ENCODE measurements around the gene TBC1D16. TPM values are rescaled to one million over a fixed set of nuclear protein-coding genes. Genes with fewer than 3 reads are reported as not detected.

The TBC1D16 gene
- total RNA-seq, 1 donor from 2014 or later = 55.6 TPM

GRCh38 chr17:79931817-79932309, 103.8 kb downstream of the TBC1D16 start:
- no peak for DNase-seq (ENCODE audit: low spot score in 2 of 2)
- peaks cover 5 to 6% of the 10 kb centered on the region in 2 donors for H3K4me1 ChIP-seq
- H3K27ac ChIP-seq = no peak overlapping the region

DNA sequence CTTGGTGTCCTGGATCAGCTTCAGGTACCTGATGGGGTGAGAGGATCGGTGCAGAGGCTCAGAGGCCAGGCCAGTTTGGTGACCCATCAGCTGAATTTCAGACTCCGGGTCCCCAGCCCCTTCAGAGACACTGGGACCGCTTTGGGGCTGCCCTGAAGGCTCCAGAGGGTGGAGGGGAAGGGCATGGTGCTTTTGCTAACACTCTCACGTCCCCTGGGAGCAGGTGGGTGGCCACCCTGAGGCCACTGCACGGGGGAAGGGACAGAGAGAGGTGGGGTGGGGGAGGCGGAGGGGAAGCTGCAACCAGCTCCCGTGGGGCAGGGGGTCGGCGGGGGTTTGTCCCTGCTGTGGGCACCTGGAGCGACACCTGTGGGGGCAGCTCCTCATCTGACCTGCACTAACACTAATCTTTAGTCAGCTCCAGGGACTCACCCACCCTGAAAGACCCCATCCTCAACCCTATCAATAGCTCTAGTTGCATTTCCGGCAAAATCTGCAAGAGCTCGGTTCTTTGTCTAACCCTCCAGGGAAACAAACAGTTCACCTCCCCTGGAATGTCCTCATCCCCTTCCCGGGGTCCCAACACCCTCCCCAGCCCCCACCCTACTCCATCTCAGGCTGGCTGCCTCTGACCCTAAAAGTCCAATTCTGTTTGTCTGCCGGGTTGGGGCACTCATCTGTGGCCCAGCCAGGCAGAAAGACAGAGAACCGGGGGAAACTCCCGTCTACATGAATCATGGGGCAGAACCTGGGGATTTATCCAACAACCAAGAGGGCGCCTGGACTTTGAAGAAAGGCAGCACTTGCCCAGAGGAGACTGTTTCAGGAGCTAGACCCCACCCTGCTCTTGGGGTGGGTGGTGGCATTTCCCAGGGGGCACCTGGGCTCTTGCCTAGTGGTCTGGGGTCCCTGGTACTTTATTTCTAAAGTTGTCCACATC, 104.5 kb downstream of the TBC1D16 start:
- intact Hi-C loops (cut with DNase I) = no loop called here
- Histone ChIP-seq H3K4me3 (no peak overlapping the region), H3K36me3 (no peaks in the 10 kb centered on the region), H3K27me3 (peaks cover 8% of the 10 kb centered on the region), H3K27ac (no peak overlapping the region), H3K9me3 (no peaks in the 10 kb centered on the region), H3K4me1 (peaks cover 5 to 6% of the 10 kb centered on the region in 2 donors)
- TF ChIP-seq CTCF (IDR thresholded peaks at IDR 0.05) = no peak
- no peak for DNase-seq (ENCODE audit: low spot score in 2 of 2)

More at GRCh38 chr17:79931817-79932309, 103.8 kb downstream of the TBC1D16 start:
- no peaks in the 10 kb centered on the region for H3K9me3 ChIP-seq
- H3K27me3 ChIP-seq = peaks cover 8% of the 10 kb centered on the region
- no peak overlapping the region for H3K4me3 ChIP-seq
- no peak for TF ChIP-seq CTCF (IDR thresholded peaks at IDR 0.05)
- intact Hi-C loops (cut with DNase I) = no loop called here
- H3K36me3 ChIP-seq = no peaks in the 10 kb centered on the region

DNA sequence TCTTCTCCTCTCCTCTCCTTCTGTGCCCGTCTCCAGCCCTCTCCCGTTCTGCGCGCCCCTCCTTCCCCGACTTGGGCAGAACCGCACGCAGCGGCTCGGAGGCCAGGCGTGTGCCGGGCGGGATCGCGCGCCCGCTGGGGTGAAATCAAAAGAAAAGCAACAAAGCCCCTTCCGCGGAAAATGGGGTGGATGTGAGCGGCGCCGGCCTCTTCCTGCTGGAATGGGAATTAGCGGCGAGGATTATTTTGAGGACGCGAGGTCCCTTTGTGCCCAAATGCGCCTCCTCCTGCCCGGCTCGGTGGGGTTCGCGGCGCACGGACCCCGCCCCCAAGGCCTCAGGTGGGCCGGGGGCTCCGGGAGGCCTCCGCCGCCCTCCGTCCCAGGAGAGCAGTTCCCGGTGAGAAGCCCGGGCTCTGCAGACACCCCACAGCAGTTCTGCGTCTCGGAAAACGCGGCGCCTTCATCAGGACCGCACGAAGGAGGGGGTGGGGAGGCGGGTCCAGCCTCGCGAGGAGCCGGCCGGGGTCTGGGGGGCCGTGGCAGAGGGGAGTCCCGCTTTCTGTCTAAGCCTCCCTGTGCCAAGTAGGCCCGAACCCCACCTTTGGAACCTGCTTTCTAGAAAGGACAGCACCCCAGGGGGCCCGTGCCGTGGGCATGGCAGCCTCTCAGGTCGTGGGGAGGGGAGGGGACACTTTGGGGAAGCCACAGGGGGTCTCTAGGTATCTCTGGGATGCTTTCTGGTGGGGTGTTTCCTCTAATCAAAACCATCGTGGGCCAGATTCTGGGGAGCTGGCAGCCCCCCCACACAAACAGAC, 105.4 kb downstream of the TBC1D16 start:
- intact Hi-C loops (cut with DNase I) = no loop called here
- Histone ChIP-seq H3K27me3 (peaks cover 8% of the 10 kb centered on the region), H3K4me3 (peak overlapping the region; percentile 5 to 12), H3K9me3 (no peaks in the 10 kb centered on the region), H3K4me1 (peaks cover 7 to 9% of the 10 kb centered on the region in 2 donors), H3K36me3 (no peaks in the 10 kb centered on the region), H3K27ac (no peak overlapping the region)
- DNase-seq (ENCODE audit: low spot score in 2 of 2) = no peak
- no peak for TF ChIP-seq CTCF (IDR thresholded peaks at IDR 0.05)

GRCh38 chr17:79929257-79930061, 106.2 kb downstream of the TBC1D16 start:
- peaks cover 8% of the 10 kb centered on the region for H3K27me3 ChIP-seq

More at GRCh38 chr17:79929257-79930061, 106.2 kb downstream of the TBC1D16 start:
- no peak overlapping the region for H3K4me3 ChIP-seq
- intact Hi-C loops (cut with DNase I) = no loop called here
- no peaks in the 10 kb centered on the region for H3K36me3 ChIP-seq
- peaks cover 9 to 14% of the 10 kb centered on the region in 2 donors for H3K4me1 ChIP-seq
- H3K27ac ChIP-seq = no peak overlapping the region
- no peak for TF ChIP-seq CTCF (IDR thresholded peaks at IDR 0.05)
- no peak for DNase-seq (ENCODE audit: low spot score in 2 of 2)
- H3K9me3 ChIP-seq = no peaks in the 10 kb centered on the region
